NCI-H526 (cell line): ENCODE data around the gene SLC2A6.
"Not testable (repeated sequence)": the region's sequence is repeated elsewhere in the genome, so short reads cannot be mapped to it uniquely, and the experiment has no call there.

Source experiments
- DNase-seq, 2 experiments: peaks; one replicate each; lab custom pipeline; 2025; lab: John Stamatoyannopoulos, UW

SLC2A6 gene

GRCh38 chr9:133460405-133461175 lies 18.3 kb downstream of the SLC2A6 start:
- DNase-seq: peak; percentile 46 to 72

GRCh38 chr9:133459476-133460404 lies 19.2 kb downstream of the SLC2A6 start, which contains the start of gene CACFD1:
Gene CACFD1, plus strand, starts transcription at chr9:133459978. Its CDS starts 89 bp downstream, at chr9:133460067.
- peak; percentile 94 to 98 for DNase-seq

- DNase-seq: peak in 1 of 2 experiments; percentile 37
These were observed 20.1 kb downstream of the SLC2A6 start for GRCh38 chr9:133458643-133459312.

GRCh38 chr9:133457748-133458147 lies 21.2 kb downstream of the SLC2A6 start:
- DNase-seq: no peak

GRCh38 chr9:133457233-133457632 lies 21.7 kb downstream of the SLC2A6 start:
- no peak for DNase-seq

- DNase-seq: no peak
These were observed 22.5 kb downstream of the SLC2A6 start for GRCh38 chr9:133456409-133456808.

DNA sequence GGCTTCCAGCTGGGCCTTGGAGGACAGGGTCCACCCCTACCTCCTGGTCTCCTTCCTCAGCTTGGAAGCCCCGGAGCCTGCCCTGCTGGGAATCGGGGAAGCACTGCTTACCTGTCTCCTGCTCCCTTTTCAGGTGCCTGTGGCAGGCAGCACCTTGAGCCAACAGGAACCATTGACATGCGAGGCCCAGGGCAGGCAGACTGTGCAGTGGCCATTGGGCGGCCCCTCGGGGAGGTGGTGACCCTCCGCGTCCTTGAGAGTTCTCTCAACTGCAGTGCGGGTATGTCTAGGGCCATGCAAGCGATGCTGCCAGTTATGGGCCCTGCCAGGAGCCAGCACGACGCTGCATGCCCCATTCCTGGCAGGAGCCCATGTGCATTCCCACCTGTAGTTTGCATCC lies 23.0 kb downstream of the SLC2A6 start:
- no peak for DNase-seq

- DNase-seq: no peak
These were observed 23.8 kb downstream of the SLC2A6 start for GRCh38 chr9:133454943-133455673.

DNA sequence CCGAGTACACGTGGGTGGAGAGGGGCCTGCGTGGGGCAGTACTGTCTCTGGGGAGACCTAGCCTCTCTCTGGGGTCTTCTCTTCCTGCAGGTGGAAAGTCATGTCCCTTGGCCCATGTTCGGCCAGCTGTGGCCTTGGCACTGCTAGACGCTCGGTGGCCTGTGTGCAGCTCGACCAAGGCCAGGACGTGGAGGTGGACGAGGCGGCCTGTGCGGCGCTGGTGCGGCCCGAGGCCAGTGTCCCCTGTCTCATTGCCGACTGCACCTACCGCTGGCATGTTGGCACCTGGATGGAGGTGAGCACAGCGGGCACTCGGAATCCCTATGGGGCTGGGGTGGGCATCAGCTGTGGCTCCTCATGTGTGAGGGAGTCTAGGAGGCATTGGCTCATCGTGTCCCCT lies 24.6 kb downstream of the SLC2A6 start:
- DNase-seq: no peak

DNA sequence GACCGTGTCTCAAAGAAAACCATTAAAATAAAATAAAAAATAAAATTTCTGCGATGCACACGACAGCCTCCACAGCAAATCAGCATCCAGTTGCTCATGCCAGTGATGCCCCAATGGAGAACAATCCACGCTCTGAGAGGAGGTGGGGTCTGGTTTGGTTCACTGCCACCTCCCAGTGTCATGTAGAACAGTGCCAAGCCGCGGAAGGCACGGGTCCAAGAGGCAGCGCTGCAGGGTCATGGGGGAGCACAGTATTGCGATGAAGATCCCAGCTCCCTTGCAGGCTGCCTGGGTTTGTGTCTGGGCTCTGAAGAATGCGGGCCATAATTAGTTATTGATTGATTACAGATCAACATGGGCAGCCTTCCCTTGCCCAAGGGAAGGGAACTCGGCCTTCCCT lies 25.2 kb downstream of the SLC2A6 start:
- no peak for DNase-seq

DNA sequence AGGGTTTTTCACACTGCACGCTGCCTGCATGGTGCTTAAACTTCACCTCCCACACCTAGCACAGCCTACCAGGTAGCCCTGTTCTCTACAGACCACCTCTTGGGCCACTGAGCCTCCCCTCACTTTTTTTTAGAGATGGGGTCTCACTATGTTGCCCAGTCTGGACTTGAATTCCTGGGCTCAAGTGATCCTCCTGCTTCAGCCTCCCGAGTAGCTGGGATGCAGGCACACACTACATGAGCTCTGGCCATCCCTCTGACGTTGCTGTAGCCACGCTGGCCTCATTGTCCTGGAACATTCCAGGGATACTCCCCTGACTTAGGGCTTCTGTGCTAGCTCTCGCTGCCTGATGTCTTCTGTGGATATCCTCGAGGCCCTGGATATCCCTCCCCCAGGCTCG lies 26.3 kb downstream of the SLC2A6 start:
- no peak for DNase-seq

- not testable (repeated sequence) for DNase-seq
These were observed 27.0 kb downstream of the SLC2A6 start for GRCh38 chr9:133451865-133452264.

DNA sequence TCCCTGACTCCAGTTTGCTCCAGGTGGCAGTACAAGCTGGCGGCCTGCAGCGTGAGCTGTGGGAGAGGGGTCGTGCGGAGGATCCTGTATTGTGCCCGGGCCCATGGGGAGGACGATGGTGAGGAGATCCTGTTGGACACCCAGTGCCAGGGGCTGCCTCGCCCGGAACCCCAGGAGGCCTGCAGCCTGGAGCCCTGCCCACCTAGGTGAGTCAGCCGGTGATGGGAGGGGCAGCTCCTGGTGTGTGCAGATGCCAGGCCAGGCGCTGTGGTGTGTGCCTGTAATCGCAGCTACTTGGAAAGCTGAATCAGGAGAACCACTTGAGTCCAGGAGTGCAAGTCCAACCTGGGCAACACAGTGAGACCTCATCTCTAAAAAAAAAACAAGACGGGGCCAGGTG lies 29.1 kb downstream of the SLC2A6 start:
- no peak for DNase-seq

- no peak for DNase-seq
These were observed 30.4 kb downstream of the SLC2A6 start for GRCh38 chr9:133448487-133448972.

- DNase-seq: no peak
These were observed 33.5 kb downstream of the SLC2A6 start for GRCh38 chr9:133445293-133445969.

GRCh38 chr9:133443982-133444381 lies 34.9 kb downstream of the SLC2A6 start:
- no peak for DNase-seq

- DNase-seq: no peak
These were observed 35.7 kb downstream of the SLC2A6 start for GRCh38 chr9:133443248-133443647.

DNA sequence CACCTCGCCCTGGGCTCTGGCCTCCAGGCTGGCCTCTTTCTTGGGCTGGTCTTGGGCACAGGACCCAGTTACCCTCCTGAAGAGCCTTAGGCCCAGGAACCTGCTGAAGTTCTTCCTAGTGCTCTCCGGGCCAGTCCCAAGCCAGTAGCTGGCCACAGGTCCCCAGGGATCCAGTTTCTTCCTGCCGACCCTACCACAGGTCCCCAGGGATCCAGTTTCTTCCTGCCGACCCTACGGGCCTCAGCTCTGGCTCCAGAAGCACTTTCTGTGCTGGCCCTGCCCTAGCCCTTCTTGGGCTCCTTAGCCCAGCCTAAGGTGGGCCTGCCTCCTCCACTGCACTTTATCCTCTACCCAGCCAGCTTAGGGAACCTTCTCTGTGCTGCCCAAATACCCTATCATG lies 37.3 kb downstream of the SLC2A6 start:
- DNase-seq: no peak

DNA sequence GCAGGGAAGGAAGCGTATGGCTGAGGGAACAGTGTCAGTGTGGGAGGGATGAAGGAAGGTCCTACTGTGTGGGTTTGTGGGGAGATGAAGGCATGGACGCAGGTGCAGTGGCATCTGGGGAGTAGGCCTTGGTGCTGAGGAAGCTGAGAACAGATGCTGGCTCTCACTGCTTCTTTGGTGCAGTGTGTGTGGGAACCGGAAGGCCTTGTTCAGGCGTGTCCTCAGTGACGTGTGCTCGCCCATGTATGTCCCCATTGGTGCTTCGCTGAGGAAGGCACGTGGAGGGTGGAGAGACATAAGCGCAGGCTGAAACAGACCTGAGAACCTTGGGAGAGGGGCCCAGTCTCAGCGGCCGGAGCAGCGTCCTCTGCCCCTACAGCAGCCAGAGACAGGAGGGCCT lies 38.0 kb downstream of the SLC2A6 start:
- DNase-seq: no peak

GRCh38 chr9:133439337-133439736 lies 39.6 kb downstream of the SLC2A6 start:
- no peak for DNase-seq
